Common myeloid progenitor, CD34-positive (primary cell): ENCODE results near the gene TIMP2.
"Not testable (repeated sequence)": the region's sequence is repeated elsewhere in the genome, so short reads cannot be mapped to it uniquely, and the experiment has no call there.

ENCODE experiments used
- CTCF ChIA-PET: fragments of 350-600 bp; sonication (Branson Sonifier 250); formaldehyde crosslinking; loops from one replicate; lab custom pipeline; 2021; ENCODE audit warnings: antibody characterized with exemption; lab: Charles Lee
- POLR2A ChIA-PET: fragments of 350-600 bp; sonication (Branson Sonifier 250); formaldehyde crosslinking; loops from one replicate; lab custom pipeline; 2021; ENCODE audit warnings: antibody characterized with exemption; lab: Charles Lee
- DNase-seq, 3 donors: peaks; one replicate each; pipeline versions ENCODE4 v3.0.0 to v3.0.0-alpha.2; 2013
- H3K27ac ChIP-seq, 2 experiments: 1 replicate in 1 of 2; 2 replicates in 1 of 2; pipeline ENCODE4 v1.7.0; 2013; ENCODE audit warnings: inconsistent platforms in 2 of 2, low read length in 2 of 2, mild to moderate bottlenecking in 2 of 2, low read depth in 1 of 2, moderate library complexity in 1 of 2; ENCODE audit not compliant: severe bottlenecking in 2 of 2, insufficient read depth in 1 of 2, poor library complexity in 1 of 2
- H3K27me3 ChIP-seq, 5 experiments: replicated peaks in 2 of 5; 1 replicate in 3 of 5; 2 replicates in 2 of 5; pipeline versions ENCODE4 v1.6.1 to v1.7.0; 2013; ENCODE audit warnings: low read length in 4 of 5, mild to moderate bottlenecking in 2 of 5, moderate library complexity in 2 of 5, inconsistent platforms in 1 of 5; ENCODE audit not compliant: insufficient read depth in 5 of 5, control insufficient read depth in 4 of 5
- H3K36me3 ChIP-seq, 4 experiments: 1 replicate in 2 of 4; 2 replicates in 2 of 4; pipeline versions ENCODE4 v1.6.1 to v1.7.0; 2013; ENCODE audit warnings: low read length in 3 of 4, control low read depth in 1 of 4, mild to moderate bottlenecking in 1 of 4; ENCODE audit not compliant: control insufficient read depth in 4 of 4, insufficient read depth in 4 of 4
- H3K4me1 ChIP-seq, 4 experiments: 1 replicate in 3 of 4; 2 replicates in 1 of 4; pipeline versions ENCODE4 v1.6.1 to v1.7.1; 2013; ENCODE audit warnings: low read length in 3 of 4, mild to moderate bottlenecking in 3 of 4, control low read depth in 1 of 4, inconsistent platforms in 1 of 4, moderate library complexity in 1 of 4; ENCODE audit not compliant: control insufficient read depth in 4 of 4, insufficient read depth in 4 of 4; ENCODE audit errors: control extremely low read depth in 1 of 4
- H3K4me3 ChIP-seq, 7 experiments: 1 replicate in 4 of 7; 2 replicates in 3 of 7; pipeline versions ENCODE4 v1.5.1 to v1.7.0; 2013; ENCODE audit warnings: mild to moderate bottlenecking in 7 of 7, low read length in 6 of 7, moderate library complexity in 6 of 7, inconsistent platforms in 2 of 7, low read depth in 2 of 7, control low read depth in 1 of 7; ENCODE audit not compliant: insufficient read depth in 4 of 7, control insufficient read depth in 1 of 7; ENCODE audit errors: extremely low read depth in 1 of 7
- H3K9me3 ChIP-seq, 5 experiments: 1 replicate in 4 of 5; 2 replicates in 1 of 5; pipeline versions ENCODE4 v1.6.1 to v1.7.1; 2013; ENCODE audit warnings: low read length in 4 of 5, mild to moderate bottlenecking in 2 of 5, inconsistent platforms in 1 of 5, low read depth in 1 of 5, moderate library complexity in 1 of 5; ENCODE audit not compliant: control insufficient read depth in 4 of 5, insufficient read depth in 2 of 5; ENCODE audit errors: control extremely low read depth in 1 of 5
- WGBS: methylation state at CpG from one replicate; pipeline ENCODE4 v1.1.5; 2013; ENCODE audit not compliant: insufficient coverage; 5-methylcytosine and 5-hydroxymethylcytosine counted together

The TIMP2 gene

DNA sequence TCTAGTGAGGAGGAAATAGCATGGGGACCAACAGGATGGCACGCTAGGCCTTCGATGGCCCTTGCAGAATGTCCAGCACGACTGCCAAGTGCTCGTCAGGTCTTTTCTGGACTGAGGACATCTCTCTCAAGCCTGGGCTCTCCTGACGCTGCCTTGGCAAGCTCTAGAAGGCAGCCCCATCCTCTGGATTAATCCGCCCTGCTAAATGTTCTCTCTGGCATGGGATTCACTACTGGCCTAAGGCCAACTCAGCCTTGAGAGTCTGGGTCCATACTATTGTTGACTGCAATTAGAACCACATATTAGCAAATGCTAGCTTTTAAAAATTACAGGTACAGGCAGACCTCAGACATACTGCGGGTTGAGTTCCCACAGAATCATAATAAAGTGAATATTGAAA lies 19.6 kb downstream of the TIMP2 start:
- no peaks in the 10 kb centered on the region for H3K9me3 ChIP-seq
- 100% methylated on average over 6 of the region's 7 CpGs for WGBS
- H3K4me3 ChIP-seq = no peak overlapping the region
- no peak overlapping the region for H3K27ac ChIP-seq
- no peaks in the 10 kb centered on the region for H3K27me3 ChIP-seq
- DNase-seq = no peak
- H3K36me3 ChIP-seq = peaks cover 0 to 31% (median 13%) of the 10 kb centered on the region in 4 experiments
- CTCF ChIA-PET = interaction anchor here (0.8 to 1.5 kb wide), 2 partner anchors 17 to 25 kb away, joined by 3 read pairs; no protein-coding TSS in a partner anchor
- H3K4me1 ChIP-seq = peaks cover 0 to 2% (median under 1%) of the 10 kb centered on the region in 4 experiments
- POLR2A ChIA-PET = no interaction called here

DNA sequence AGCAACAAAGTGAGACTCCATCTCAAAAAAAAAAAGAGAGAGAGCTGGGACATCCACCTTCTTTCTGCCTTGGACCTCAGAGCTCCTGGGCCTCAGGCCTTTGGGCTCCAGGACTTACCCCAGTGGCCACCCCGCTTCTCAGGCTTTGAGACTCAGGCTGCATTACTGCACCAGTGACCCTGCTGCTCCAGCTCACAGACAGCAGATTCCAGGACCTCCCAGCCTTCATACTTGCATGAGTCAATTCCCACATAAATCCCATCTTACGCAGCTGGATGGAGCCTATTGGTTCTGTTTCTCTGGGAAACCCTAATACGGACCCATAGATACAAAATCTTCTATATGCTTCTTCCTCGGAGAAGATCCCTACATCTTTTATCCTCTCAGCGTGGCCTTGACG lies 20.1 kb downstream of the TIMP2 start:
- no peaks in the 10 kb centered on the region for H3K27me3 ChIP-seq
- H3K36me3 ChIP-seq = peaks cover 0 to 33% (median 13%) of the 10 kb centered on the region in 4 experiments
- no peak overlapping the region for H3K4me3 ChIP-seq
- H3K9me3 ChIP-seq = no peaks in the 10 kb centered on the region
- CTCF ChIA-PET = interaction anchor here (0.6 to 1.5 kb wide), 5 partner anchors 9 to 94 kb away, joined by 3 read pairs; no protein-coding TSS in a partner anchor
- no peak for DNase-seq
- POLR2A ChIA-PET = no interaction called here
- H3K4me1 ChIP-seq = no peaks in the 10 kb centered on the region
- H3K27ac ChIP-seq = no peak overlapping the region
- 84% methylated on average over 5 of the region's 6 CpGs for WGBS

DNA sequence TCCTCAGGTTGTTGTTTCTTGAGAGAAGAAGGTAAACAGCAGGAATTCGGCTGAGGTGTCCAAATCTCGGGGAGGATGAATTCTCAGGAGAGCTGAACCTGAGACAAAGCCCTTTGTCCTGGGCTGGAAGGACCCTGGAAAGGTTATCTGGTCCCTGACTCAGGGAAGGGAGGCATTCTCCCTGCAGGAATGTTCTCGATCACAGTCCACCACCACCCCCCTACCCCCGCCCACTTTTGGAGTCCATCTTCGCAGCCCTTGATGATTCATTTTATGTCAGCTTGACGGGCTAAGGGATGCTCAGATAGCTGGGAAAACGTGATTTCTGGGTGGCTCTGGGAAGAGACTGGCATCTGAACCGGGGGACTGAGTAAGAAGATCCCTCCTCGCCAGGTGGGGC lies 20.8 kb downstream of the TIMP2 start:
- H3K4me1 ChIP-seq = no peaks in the 10 kb centered on the region
- H3K9me3 ChIP-seq = no peaks in the 10 kb centered on the region
- no peak for DNase-seq
- H3K36me3 ChIP-seq = peaks cover 0 to 33% (median 15%) of the 10 kb centered on the region in 4 experiments
- ChIA-PET CTCF (interaction anchor here (0.7 to 1.6 kb wide), 5 partner anchors 8 to 95 kb away, joined by 3 to 6 read pairs (median 3); no protein-coding TSS in a partner anchor), POLR2A (no interaction called here)
- H3K27ac ChIP-seq = no peak overlapping the region
- 97% methylated on average over 7 of the region's 9 CpGs for WGBS
- H3K27me3 ChIP-seq = no peaks in the 10 kb centered on the region
- no peak overlapping the region for H3K4me3 ChIP-seq

DNA sequence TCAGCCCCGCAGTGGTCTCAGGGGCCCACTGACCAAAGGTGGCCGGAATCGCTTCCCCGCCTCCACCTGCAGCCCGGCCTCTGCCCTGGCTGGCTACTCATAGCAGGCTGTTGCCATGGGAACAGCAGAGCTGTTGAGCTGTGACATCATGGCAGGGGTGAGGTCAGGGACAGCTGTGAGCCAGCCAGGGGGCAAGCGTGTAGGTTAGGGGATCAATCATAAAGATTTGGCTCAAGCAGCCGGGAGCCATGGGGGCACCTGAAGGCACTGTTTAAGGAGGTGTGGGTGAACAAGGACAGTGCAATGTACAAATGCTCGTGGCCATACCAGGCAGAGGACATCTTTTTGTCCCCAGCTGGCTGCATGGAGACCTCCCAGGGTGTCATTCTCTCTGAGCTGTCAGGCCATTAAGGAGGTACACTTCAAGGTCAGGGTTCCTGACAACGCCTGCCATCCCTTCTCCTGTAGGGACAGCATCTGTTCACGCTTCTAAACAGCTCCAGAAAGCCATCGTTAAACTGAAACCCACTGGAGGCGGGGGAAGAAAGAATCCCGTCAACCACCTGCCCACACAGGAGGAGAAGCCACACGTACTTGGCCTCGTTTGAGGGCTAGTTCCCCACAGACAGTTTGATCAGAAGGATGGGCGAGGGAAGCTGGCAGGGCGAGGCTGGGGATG lies 21.9 kb downstream of the TIMP2 start, which contains the start of gene CEP295NL:
Gene CEP295NL, minus strand, starts transcription at position 101 of the 679 bp plus-strand sequence. CDS start 1,373 bp downstream, outside the sequence.
- ChIA-PET CTCF (interaction anchor here (0.7 to 2.0 kb wide), 6 partner anchors 8 to 68 kb away, joined by 3 to 6 read pairs (median 4); no protein-coding TSS in a partner anchor), POLR2A (no interaction called here)
- H3K4me1 ChIP-seq = no peaks in the 10 kb centered on the region
- 91% methylated on average over 15 of the region's 17 CpGs for WGBS
- H3K9me3 ChIP-seq = no peaks in the 10 kb centered on the region
- no peak for DNase-seq
- H3K27me3 ChIP-seq = no peaks in the 10 kb centered on the region
- H3K36me3 ChIP-seq = peaks cover 0 to 31% (median 16%) of the 10 kb centered on the region in 4 experiments
- no peak within 1 kb of the TSS for H3K4me3 ChIP-seq
- no peak within 1 kb of the TSS for H3K27ac ChIP-seq

DNA sequence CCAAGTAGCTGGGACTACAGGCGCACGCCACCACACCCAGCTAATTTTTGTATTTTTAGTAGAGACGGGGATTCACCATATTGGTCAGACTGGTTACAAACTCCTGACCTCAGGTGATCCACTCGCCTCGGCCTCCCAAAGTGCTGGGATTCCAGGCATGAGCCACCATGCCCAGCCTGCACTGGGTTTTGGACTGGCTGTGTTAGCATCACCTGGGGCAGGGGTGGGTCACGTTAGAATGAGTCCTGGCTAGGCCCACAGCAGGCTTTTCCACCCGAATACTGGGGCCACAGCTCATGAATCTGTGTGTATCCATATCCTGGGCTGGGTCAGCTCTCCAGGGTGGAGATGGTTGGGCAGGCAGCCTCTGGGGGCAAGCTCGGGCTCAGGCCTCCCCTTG lies 23.0 kb downstream of the TIMP2 start:
- POLR2A ChIA-PET, H3K27ac ChIP-seq, H3K27me3 ChIP-seq, H3K9me3 ChIP-seq, H3K4me3 ChIP-seq, H3K4me1 ChIP-seq, DNase-seq: not testable (repeated sequence)
- CTCF ChIA-PET = interaction anchor here (0.9 to 2.0 kb wide), 4 partner anchors 9 to 14 kb away, joined by 3 to 5 read pairs (median 4); no protein-coding TSS in a partner anchor
- H3K36me3 ChIP-seq = peaks cover 4 to 37% (median 18%) of the 10 kb centered on the region in 4 experiments
- 100% methylated on average over 8 of the region's 8 CpGs for WGBS

DNA sequence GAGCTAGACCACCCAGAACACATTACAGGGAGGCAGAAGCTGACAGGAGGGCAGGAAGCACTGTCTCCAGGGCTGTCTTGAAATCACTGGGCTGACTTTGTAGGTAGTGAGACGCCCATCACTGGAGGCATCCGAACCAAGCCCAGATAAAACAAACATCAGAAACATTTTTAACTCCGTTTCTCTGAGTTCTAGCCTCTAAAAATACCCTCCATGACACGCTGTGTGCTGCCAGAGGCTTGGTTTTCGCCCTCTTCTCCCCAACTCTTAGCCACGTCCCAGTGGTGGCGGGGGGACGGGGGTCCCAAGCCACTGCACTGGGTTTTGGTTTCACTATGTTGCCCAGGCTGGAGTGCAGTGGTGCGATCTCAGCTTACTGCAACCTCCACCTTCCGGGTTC lies 23.4 kb downstream of the TIMP2 start:
- ChIA-PET CTCF (interaction anchor here (0.9 to 2.0 kb wide), 3 partner anchors 9 to 13 kb away, joined by 3 to 5 read pairs (median 5); no protein-coding TSS in a partner anchor), POLR2A (no interaction called here)
- no peak overlapping the region for H3K27ac ChIP-seq
- peaks cover 4 to 37% (median 18%) of the 10 kb centered on the region in 4 experiments for H3K36me3 ChIP-seq
- H3K27me3 ChIP-seq = no peaks in the 10 kb centered on the region
- 97% methylated on average over 10 of the region's 10 CpGs for WGBS
- no peak overlapping the region for H3K4me3 ChIP-seq
- no peaks in the 10 kb centered on the region for H3K9me3 ChIP-seq
- DNase-seq = no peak
- H3K4me1 ChIP-seq = peaks cover 0 to under 1% (median 0%) of the 10 kb centered on the region in 4 experiments

DNA sequence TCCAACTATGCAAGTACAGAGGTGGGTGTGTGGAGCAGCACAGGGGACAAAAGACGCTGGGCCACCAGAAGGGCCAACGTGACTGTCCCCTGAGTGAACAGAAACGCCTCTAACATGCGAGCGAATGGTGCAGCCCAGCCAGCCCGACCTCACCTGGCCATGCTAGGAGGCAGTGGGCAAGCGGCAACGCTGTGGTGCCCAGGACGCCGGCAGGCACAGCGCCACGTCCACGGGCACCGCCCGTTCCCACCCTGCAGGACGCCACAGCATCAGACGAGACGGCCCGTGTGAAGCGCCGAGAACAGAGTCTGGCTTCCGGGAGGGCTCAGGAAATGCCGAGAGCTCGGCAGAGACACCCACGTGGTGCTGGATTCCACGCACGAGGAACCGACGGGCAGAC lies 24.4 kb downstream of the TIMP2 start:
- Histone ChIP-seq H3K9me3 (no peaks in the 10 kb centered on the region), H3K36me3 (peaks cover 4 to 37% (median 18%) of the 10 kb centered on the region in 4 experiments), H3K27me3 (no peaks in the 10 kb centered on the region), H3K27ac (no peak overlapping the region), H3K4me3 (no peak overlapping the region), H3K4me1 (peaks cover 0 to 4% (median 0%) of the 10 kb centered on the region in 4 experiments)
- DNase-seq = no peak
- WGBS = 94% methylated on average over 21 of the region's 29 CpGs
- CTCF ChIA-PET = interaction anchor here (0.6 to 1.2 kb wide), 4 partner anchors 14 to 105 kb away, joined by 3 to 4 read pairs (median 3); no protein-coding TSS in a partner anchor
- POLR2A ChIA-PET = no interaction called here
